Measurements from ENCODE around the gene RAI14. TPM values are rescaled to one million over a fixed set of nuclear protein-coding genes. Genes with fewer than 3 reads are reported as not detected.

The RAI14 gene
- total and polyA plus RNA-seq, 4 donors: 16.7 to 91.5 (median 49.3) TPM

GRCh38 chr5:34616651-34617050 lies 39.5 kb upstream of the RAI14 start:
- Histone ChIP-seq H3K27ac (ENCODE audit: low read depth in 1 of 2, low read length in 1 of 2) (peak overlapping the region in 1 of 2 donors; percentile 40), H3K4me3 (no peak overlapping the region), H3K9ac (ENCODE audit: insufficient read depth in 1 of 2, low read length in 2 of 2) (no peak overlapping the region), H3K4me1 (ENCODE audit: control insufficient read depth in 5 of 5, insufficient read depth in 5 of 5, low read length in 5 of 5) (peaks cover 0 to 3% (median 0%) of the 10 kb centered on the region in 5 donors), H3K36me3 (ENCODE audit: control insufficient read depth in 4 of 4, insufficient read depth in 4 of 4, low read length in 4 of 4) (no peaks in the 10 kb centered on the region), H3K9me3 (ENCODE audit: control insufficient read depth in 4 of 4, insufficient read depth in 3 of 4, low read length in 3 of 4) (no peaks in the 10 kb centered on the region), H3K27me3 (ENCODE audit: control insufficient read depth in 3 of 3, insufficient read depth in 3 of 3, low read length in 2 of 3) (no peaks in the 10 kb centered on the region)
- TF ChIP-seq, protein P1, sequence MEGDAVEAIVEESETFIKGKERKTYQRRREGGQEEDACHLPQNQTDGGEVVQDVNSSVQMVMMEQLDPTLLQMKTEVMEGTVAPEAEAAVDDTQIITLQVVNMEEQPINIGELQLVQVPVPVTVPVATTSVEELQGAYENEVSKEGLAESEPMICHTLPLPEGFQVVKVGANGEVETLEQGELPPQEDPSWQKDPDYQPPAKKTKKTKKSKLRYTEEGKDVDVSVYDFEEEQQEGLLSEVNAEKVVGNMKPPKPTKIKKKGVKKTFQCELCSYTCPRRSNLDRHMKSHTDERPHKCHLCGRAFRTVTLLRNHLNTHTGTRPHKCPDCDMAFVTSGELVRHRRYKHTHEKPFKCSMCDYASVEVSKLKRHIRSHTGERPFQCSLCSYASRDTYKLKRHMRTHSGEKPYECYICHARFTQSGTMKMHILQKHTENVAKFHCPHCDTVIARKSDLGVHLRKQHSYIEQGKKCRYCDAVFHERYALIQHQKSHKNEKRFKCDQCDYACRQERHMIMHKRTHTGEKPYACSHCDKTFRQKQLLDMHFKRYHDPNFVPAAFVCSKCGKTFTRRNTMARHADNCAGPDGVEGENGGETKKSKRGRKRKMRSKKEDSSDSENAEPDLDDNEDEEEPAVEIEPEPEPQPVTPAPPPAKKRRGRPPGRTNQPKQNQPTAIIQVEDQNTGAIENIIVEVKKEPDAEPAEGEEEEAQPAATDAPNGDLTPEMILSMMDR (IDR thresholded peaks at IDR 0.05; ENCODE audit: control extremely low read depth, extremely low read depth): no peak
- no peak for ATAC-seq (ENCODE audit: insufficient read depth, low FRiP score)
- no peak for DNase-seq
- WGBS, 2 donors: 92% methylated on average over 1 of the region's 1 CpG

GRCh38 chr5:34618371-34619065 lies 37.6 kb upstream of the RAI14 start:
- WGBS, 2 donors: 64 to 71% methylated on average over 4 of the region's 4 CpGs
- no peaks in the 10 kb centered on the region for H3K36me3 ChIP-seq (ENCODE audit: control insufficient read depth in 4 of 4, insufficient read depth in 4 of 4, low read length in 4 of 4)
- no peak for ATAC-seq (ENCODE audit: insufficient read depth, low FRiP score)
- H3K27me3 ChIP-seq (ENCODE audit: control insufficient read depth in 3 of 3, insufficient read depth in 3 of 3, low read length in 2 of 3): no peaks in the 10 kb centered on the region
- H3K4me1 ChIP-seq (ENCODE audit: control insufficient read depth in 5 of 5, insufficient read depth in 5 of 5, low read length in 5 of 5): peaks cover 0 to 9% (median 0%) of the 10 kb centered on the region in 5 donors
- H3K9ac ChIP-seq (ENCODE audit: insufficient read depth in 1 of 2, low read length in 2 of 2): no peak overlapping the region
- H3K9me3 ChIP-seq (ENCODE audit: control insufficient read depth in 4 of 4, insufficient read depth in 3 of 4, low read length in 3 of 4): no peaks in the 10 kb centered on the region
- TF ChIP-seq, protein P1 (IDR thresholded peaks at IDR 0.05; ENCODE audit: control extremely low read depth, extremely low read depth): no peak
- DNase-seq: no peak
- H3K27ac ChIP-seq (ENCODE audit: low read depth in 1 of 2, low read length in 1 of 2): no peak overlapping the region
- no peak overlapping the region for H3K4me3 ChIP-seq

- Histone ChIP-seq H3K36me3 (ENCODE audit: control insufficient read depth in 4 of 4, insufficient read depth in 4 of 4, low read length in 4 of 4) (no peaks in the 10 kb centered on the region), H3K27me3 (ENCODE audit: control insufficient read depth in 3 of 3, insufficient read depth in 3 of 3, low read length in 2 of 3) (no peaks in the 10 kb centered on the region), H3K9me3 (ENCODE audit: control insufficient read depth in 4 of 4, insufficient read depth in 3 of 4, low read length in 3 of 4) (no peaks in the 10 kb centered on the region), H3K4me3 (no peak overlapping the region), H3K4me1 (ENCODE audit: control insufficient read depth in 5 of 5, insufficient read depth in 5 of 5, low read length in 5 of 5) (peaks cover 0 to 9% (median under 1%) of the 10 kb centered on the region in 5 donors), H3K9ac (ENCODE audit: insufficient read depth in 1 of 2, low read length in 2 of 2) (no peak overlapping the region), H3K27ac (ENCODE audit: low read depth in 1 of 2, low read length in 1 of 2) (no peak overlapping the region)
- TF ChIP-seq, protein P1 (IDR thresholded peaks at IDR 0.05; ENCODE audit: control extremely low read depth, extremely low read depth): no peak
- DNase-seq (no peak), ATAC-seq (ENCODE audit: insufficient read depth, low FRiP score) (no peak)
- WGBS, 2 donors: 94 to 97% methylated on average over 5 of the region's 5 CpGs
These were observed 35.9 kb upstream of the RAI14 start for GRCh38 chr5:34620185-34620584.

Measured in lung (tissue), 12 donors.